Right ventricle myocardium superior (tissue), 1 donor: ENCODE results near the gene SMARCA1. TPM values are rescaled to one million over a fixed set of nuclear protein-coding genes. Genes with fewer than 3 reads are reported as not detected.
A peak's percentile ranks its signal among the peaks of the same experiment; 100 is the strongest.
"Not testable (repeated sequence)": the region's sequence is repeated elsewhere in the genome, so short reads cannot be mapped to it uniquely, and the experiment has no call there.

Experiments used
- ATAC-seq: fragments of 200-7000 bp; cut with Tn5 transposase; one replicate; pipeline ENCODE4 v1.9.1; 2020; ENCODE audit warnings: mild to moderate bottlenecking; ENCODE audit not compliant: poor library complexity
- DNase-seq: peaks from one replicate; pipeline ENCODE4 v3.0.0-alpha.2; 2020
- intact Hi-C: fragments of 100-400 bp; cut with DNase I; formaldehyde crosslinking; loops from one replicate; pipeline ENCODE4 v1.11.2; 2022
- long read RNA-seq: library from polyadenylated mRNA; unstranded; transcript quantifications from one replicate; pipeline ENCODE4 v2.0.0, GENCODE V29; 2021
- total RNA-seq: library from RNA; stranded (reverse); fragmentation: NEBNext Ultra II Directional; extraction: Animal tissue kit (Norgen Biotek cat#: 25700); gene quantifications from one replicate; pipeline ENCODE4 v1.2.1, GENCODE V29; 2021
- donor health status: DM: no; HTN: yes; CAD: no; lungs with severe emphysema.

SMARCA1 gene
- 27.5 TPM for total RNA-seq
- long read RNA-seq, full-length matches to known transcripts: 46 of 95 reads
- long read RNA-seq, partial matches to known transcripts: 4 of 95 reads
- long read RNA-seq, other reads (novel, unspliced or antisense): 45 of 95 reads

- peak; percentile 57 for DNase-seq
- ATAC-seq: peak; percentile 86
- intact Hi-C loops: no loop called here
Measured at GRCh38 chrX:129523079-129523911, at the start of gene SMARCA1. Gene SMARCA1 (minus strand): TSS chrX:129523490. CDS start chrX:129523370, 120 bp downstream.

DNA sequence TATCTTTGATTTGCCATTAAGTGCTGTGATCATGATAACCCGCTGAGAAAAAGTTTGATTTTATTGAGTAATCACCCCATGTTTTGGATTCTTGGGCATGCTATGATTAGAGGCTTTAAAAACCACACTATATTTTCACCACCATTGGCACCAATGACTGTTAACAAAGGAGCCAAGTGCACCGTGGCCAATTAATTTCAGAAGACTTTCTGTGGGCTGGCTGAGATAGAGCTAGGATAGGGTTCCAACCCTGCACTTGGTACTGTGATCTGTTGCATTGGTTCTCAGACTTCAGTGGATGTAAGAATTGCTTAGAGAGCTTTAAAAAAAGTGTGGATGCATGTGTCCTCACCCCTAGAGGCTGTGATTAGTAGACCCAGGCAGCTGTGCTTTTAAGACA lies 49.1 kb upstream of the SMARCA1 start:
- ATAC-seq (no peak), DNase-seq (no peak)
- intact Hi-C loops: no loop called here

GRCh38 chrX:129568349-129568748 lies 45.1 kb upstream of the SMARCA1 start:
- ATAC-seq: no peak
- intact Hi-C loops: no loop called here
- DNase-seq: no peak

- intact Hi-C loops: no loop called here
- DNase-seq: no peak
Measured at GRCh38 chrX:129566073-129566472, 42.8 kb upstream of the SMARCA1 start.

DNA sequence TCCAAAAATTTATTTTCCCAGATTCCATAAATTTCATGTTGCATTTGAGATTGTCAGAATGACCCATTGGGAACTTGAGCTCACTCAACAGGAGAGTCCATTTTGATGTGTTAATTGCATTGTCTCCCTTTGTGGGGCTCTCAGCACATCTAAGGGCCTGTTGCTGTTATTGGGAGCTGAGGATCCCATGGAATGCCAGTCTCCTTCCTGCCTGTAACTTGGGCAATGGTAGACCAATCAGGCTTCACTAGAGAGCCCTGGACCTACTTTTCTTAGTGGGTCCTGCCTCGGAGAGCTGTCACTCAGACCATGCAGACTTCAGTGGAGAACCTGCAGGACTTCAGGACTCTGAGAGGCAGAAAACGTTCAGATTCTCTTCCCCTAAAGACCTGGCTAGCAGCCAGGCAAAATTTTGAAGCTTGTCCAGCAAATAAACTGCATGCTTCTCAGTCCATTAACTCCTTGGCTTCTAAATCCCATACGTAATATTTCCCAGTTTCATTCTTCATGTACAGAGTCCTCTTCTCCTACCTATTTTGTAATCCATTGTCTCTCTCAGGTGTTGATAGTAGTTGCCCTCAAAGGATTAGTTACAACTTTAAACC lies 41.9 kb upstream of the SMARCA1 start:
- intact Hi-C loops: no loop called here
- ATAC-seq: peak; percentile 27
- no peak for DNase-seq

More at GRCh38 chrX:129566073-129566472, 42.8 kb upstream of the SMARCA1 start:
- ATAC-seq: peak; percentile 39

GRCh38 chrX:129564345-129564744 lies 41.1 kb upstream of the SMARCA1 start:
- ATAC-seq, intact Hi-C loops: not testable (repeated sequence)

DNA sequence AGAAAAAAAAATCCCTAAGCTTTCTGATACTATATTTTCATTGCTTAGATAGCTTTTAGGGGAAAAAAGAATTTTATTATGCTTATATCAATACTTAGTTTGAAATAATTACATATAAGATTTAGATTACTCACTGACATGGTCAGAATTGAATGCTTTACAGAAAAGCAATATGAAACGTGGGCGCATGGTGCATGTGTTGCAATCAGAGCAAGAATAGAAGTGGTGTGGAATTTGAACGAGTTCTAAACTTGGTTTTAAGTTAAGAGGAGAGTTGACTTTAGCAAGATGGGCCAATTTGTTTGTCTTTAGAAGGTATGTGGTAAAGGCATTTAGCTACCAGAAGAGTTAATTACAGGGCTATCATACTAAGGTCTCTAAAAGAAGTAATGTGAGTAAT lies 38.2 kb upstream of the SMARCA1 start:
- DNase-seq (no peak), ATAC-seq (no peak)
- intact Hi-C loops: no loop called here

More at GRCh38 chrX:129564345-129564744, 41.1 kb upstream of the SMARCA1 start:
- not testable (repeated sequence) for DNase-seq

DNA sequence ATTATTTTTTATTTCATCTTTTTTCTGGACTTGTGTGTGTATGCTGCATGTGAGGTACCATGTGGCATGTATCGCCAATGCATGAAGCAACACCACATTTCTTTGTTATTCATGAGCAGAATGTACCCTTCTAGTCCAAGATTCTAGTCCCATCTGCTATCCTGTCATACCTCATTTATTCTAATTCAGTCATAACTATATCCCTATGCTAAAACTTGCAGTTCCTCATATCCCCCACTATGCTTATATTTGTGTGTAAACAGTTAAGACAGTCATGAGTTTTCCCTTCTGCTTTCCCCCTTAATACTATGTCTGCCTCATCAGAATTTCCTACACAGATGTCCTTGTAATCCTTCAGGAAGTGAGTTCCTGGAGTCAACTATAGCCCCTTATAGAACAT lies 36.5 kb upstream of the SMARCA1 start:
- ATAC-seq (no peak), DNase-seq (no peak)
- intact Hi-C loops: no loop called here

GRCh38 chrX:129557844-129558480 lies 34.7 kb upstream of the SMARCA1 start:
- DNase-seq: no peak
- no peak for ATAC-seq
- intact Hi-C loops: no loop called here

DNA sequence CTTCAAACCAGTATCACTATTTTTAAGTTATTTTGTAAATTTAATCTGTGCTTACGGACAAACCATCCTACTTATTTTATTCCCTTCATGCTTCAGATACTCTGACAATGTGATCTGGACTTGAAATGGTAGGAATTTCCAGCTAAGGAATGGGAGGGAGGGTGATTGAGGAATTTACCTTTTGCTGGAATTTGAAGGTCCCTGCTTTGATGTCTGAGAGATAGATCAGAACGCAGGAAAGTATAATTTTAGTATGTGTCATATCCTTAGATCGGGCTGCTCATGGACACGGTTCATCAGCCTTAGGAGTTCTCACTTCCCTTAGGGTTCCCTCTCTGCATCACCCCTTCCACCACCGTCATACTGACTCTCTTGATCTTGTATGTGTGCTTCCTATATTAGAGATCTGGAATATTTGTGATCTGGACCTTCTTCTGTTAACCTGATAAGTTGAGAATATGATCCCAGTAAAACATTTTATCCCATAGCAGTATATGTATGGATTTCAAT lies 33.6 kb upstream of the SMARCA1 start:
- DNase-seq (no peak), ATAC-seq (no peak)
- intact Hi-C loops: no loop called here

DNA sequence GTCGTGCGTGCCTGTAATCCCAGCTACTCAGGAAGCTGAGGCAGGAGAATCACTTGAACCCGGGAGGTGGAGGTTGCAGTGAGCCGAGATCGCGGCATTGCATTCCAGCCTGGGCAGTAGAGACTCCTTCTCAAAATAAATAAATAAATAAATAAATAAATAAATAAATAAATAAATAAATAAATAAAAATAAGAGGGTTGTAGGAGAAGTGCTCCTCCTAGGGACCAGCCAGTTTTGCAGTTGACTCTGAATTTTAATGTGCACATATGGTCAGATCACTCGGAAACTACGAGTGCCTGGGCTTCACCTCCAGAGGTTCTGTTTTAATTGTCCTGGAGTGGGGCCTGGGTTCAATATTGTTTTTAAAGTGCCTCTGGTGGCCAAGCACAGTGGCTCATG lies 31.5 kb upstream of the SMARCA1 start:
- intact Hi-C loops, DNase-seq, ATAC-seq: not testable (repeated sequence)

GRCh38 chrX:129553619-129554288 lies 30.5 kb upstream of the SMARCA1 start:
- ATAC-seq (no peak), DNase-seq (no peak)
- intact Hi-C loops: no loop called here

GRCh38 chrX:129549124-129549523 lies 25.8 kb upstream of the SMARCA1 start:
- no peak for ATAC-seq
- no peak for DNase-seq
- intact Hi-C loops: no loop called here

DNA sequence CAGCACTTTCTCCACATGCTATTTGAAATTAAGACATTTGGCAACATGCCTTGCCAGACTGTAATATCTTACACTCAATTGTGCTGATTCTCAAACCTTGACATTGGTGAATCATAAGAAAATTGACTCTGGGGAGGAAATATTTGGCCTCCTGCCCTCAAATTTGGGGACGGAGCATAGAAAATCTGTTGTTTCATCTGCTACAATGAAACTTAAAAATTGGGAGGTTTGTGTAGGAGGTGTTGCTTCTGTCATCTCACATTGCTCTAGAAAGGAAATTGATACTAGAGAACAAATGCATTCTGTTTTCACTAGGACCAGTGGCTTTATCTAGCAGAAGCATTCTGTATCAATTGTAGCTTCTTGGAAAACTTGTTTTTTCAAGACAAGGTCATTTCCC lies 22.1 kb upstream of the SMARCA1 start:
- DNase-seq (no peak), ATAC-seq (no peak)
- intact Hi-C loops: no loop called here

DNA sequence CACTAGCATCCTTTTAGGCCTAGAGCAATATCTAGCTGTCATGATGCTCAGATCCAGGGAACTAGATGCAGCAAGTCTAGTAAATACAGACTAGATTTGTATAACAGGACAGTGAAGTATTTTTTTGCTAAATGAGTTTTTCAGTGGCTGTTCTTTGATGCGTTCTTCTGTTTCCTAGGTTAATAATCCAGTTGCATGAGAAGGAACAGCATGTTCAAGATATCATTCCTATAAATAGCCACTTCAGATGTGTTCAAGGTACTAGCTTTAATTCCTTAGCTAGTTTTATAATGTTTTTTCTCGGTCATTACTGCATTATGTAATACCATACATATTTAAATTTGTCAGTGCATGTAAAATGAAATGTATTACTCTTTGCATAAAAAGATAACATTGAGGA lies 21.5 kb upstream of the SMARCA1 start:
- intact Hi-C loops: no loop called here

GRCh38 chrX:129540722-129541184 lies 17.5 kb upstream of the SMARCA1 start:
- peak; percentile 34 for DNase-seq
- intact Hi-C loops: no loop called here
- peak; percentile 58 for ATAC-seq

More for the DNA sequence above, 21.5 kb upstream of the SMARCA1 start:
- DNase-seq: no peak
- ATAC-seq: no peak

DNA sequence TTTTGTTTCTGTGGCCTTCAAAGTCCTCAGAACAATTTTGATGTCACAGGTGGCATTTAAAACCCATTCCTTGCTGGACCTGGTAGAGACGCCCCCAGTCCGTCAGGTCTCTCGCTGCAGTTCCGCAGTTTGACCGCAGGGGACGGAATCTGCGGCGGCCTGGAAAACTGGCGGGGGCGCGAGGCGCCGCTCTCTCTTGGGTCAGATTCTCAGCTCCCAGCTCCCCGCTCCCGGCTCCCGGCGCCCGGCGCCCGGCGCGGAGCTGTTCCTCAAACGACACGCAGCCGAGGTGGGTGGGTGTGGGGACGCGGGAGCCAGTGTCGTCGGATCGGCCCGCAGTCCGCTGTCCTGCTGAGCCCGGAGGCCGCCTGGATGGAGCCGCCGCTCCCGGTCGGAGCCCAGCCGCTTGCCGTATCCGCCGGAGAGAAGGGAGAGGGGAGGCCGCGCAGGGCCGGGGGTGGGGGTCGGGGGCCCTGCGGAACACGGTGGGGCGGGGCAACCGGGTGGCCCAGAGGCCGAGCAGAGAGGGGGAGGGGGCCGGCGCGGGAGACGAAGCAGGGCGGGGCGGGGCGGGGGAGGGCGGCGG lies 16.9 kb upstream of the SMARCA1 start, which contains the start of gene OCRL:
Gene OCRL, plus strand, starts transcription at position 192 of the 586 bp plus-strand sequence. Its CDS starts 181 bp downstream, at position 373.
- ATAC-seq (peak; percentile 96), DNase-seq (peak; percentile 80)
- intact Hi-C loops: no loop called here
